Cardiac septum (tissue), 1 donor: ENCODE data around the gene LCE2C. TPM values are rescaled to one million over a fixed set of nuclear protein-coding genes. Genes with fewer than 3 reads are reported as not detected.

ENCODE experiments used
- DNase-seq: peaks from one replicate; pipeline ENCODE4 v3.0.0-alpha.2; 2020; ENCODE audit warnings: low spot score
- intact Hi-C: fragments of 100-400 bp; cut with DNase I; formaldehyde crosslinking; loops from one replicate; pipeline ENCODE4 v1.14.0; 2022
- total RNA-seq: library from RNA; stranded (reverse); fragmentation: NEBNext Ultra II Directional; extraction: Animal tissue kit (Norgen Biotek cat#: 25700); gene quantifications from one replicate; pipeline ENCODE4 v1.2.1, GENCODE V29; 2021
- donor health status: DM: no; HTN: no; CAD: no.

The LCE2C gene
- total RNA-seq, 1 donor from 2014 or later: not detected

GRCh38 chr1:152707860-152708259, 32.8 kb downstream of the LCE2C start, which contains the start of gene LCE4A:
Gene LCE4A (plus strand): TSS chr1:152708160. CDS start chr1:152709076, 916 bp downstream.
- intact Hi-C loops: no loop called here
- no peak for DNase-seq

- intact Hi-C loops: no loop called here
- no peak for DNase-seq
Observed at GRCh38 chr1:152718238-152718637, 43.2 kb downstream of the LCE2C start.

- intact Hi-C loops: no loop called here
- no peak for DNase-seq
Observed at GRCh38 chr1:152725261-152725660, 50.2 kb downstream of the LCE2C start.

Other genes starting within 250 kb of the LCE2C start
- not detected for gene LCE5A, start 164.5 kb upstream of the LCE2C start, total RNA-seq
- gene CRCT1, start 160.8 kb upstream of the LCE2C start, total RNA-seq: not detected
- gene LCE3E, start 108.5 kb upstream of the LCE2C start, total RNA-seq: not detected
- gene LCE3D, start 94.8 kb upstream of the LCE2C start, total RNA-seq: not detected
- gene LCE3C, start 75.0 kb upstream of the LCE2C start, total RNA-seq: not detected
- not detected for gene LCE3B, start 61.5 kb upstream of the LCE2C start, total RNA-seq
- gene LCE3A, start 52.2 kb upstream of the LCE2C start, total RNA-seq: not detected
- not detected for gene LCE2D, start 11.9 kb upstream of the LCE2C start, total RNA-seq
- not detected for gene LCE2B, start 10.8 kb downstream of the LCE2C start, total RNA-seq
- gene LCE2A, start 23.1 kb downstream of the LCE2C start, total RNA-seq: not detected
- gene LCE4A, start 32.9 kb downstream of the LCE2C start, total RNA-seq: not detected
- not detected for gene KPRP, start 82.7 kb downstream of the LCE2C start, total RNA-seq
- gene LCE1F, start 99.9 kb downstream of the LCE2C start, total RNA-seq: not detected
- not detected for gene LCE1E, start 111.0 kb downstream of the LCE2C start, total RNA-seq
- gene LCE1D, start 121.4 kb downstream of the LCE2C start, total RNA-seq: not detected
- gene LCE1C, start 131.4 kb downstream of the LCE2C start, total RNA-seq: not detected
- gene LCE1B, start 136.7 kb downstream of the LCE2C start, total RNA-seq: not detected
- not detected for gene LCE1A, start 152.2 kb downstream of the LCE2C start, total RNA-seq
- not detected for gene LCE6A, start 167.6 kb downstream of the LCE2C start, total RNA-seq
- gene LCE7A, start 184.7 kb downstream of the LCE2C start, total RNA-seq: not detected
- not detected for gene SMCP, start 203.0 kb downstream of the LCE2C start, total RNA-seq
- gene IVL, start 233.3 kb downstream of the LCE2C start, total RNA-seq: not detected